Measurements from ENCODE around the gene A2M.

DNA sequence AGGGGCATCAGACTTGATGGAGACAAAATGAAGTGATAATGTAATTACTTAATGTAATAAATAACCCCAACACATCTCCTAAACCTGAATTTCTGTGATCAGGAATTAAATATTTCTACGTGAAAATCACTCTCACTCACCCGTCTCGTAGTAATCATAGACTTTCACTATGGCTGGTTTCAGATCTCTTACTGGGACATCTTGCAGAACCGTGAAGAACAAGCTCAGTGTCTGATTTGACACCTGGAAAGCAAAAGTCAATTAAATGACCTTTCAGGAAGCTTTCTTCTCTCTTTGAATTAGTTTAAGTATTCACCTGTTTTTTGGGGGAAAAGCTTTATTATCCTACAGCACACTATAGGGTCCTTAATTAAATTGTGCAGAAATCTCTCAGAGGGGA lies 47.1 kb downstream of the A2M start:
- TF ChIP-seq POLR2AphosphoS5 (IDR thresholded peaks at IDR 0.05; ENCODE audit: borderline replicate concordance, low read depth, low read length) (no peak), EZH2 (IDR thresholded peaks at IDR 0.05) (no peak), FOXP2 (optimal IDR thresholded peaks at IDR 0.05; ENCODE audit: control extremely low read depth, extremely low read length, insufficient read depth) (no peak)

All from SK-N-MC (cell line).